Stimulated activated naive CD4-positive, alpha-beta T cell treated with Interleukin-2 at 50 U/mL for 16 hours (primary cell): Measurements from ENCODE around the gene TMEM52B.
"Not testable (repeated sequence)": the region's sequence is repeated elsewhere in the genome, so short reads cannot be mapped to it uniquely, and the experiment has no call there.

ENCODE experiments used
- DNase-seq: peaks from one replicate; lab custom pipeline; 2025; lab: John Stamatoyannopoulos, UW

TMEM52B gene

GRCh38 chr12:10211940-10212738 lies 33.3 kb downstream of the TMEM52B start:
- peak; percentile 85 for DNase-seq

GRCh38 chr12:10212739-10213131 lies 33.9 kb downstream of the TMEM52B start, which contains the start of gene GABARAPL1:
TSS of gene GABARAPL1 (plus strand) at chr12:10212877. CDS start at chr12:10213130, 253 bp downstream.
- peak; percentile 68 for DNase-seq

GRCh38 chr12:10213168-10214135 lies 34.6 kb downstream of the TMEM52B start:
- peak; percentile 85 for DNase-seq

DNA sequence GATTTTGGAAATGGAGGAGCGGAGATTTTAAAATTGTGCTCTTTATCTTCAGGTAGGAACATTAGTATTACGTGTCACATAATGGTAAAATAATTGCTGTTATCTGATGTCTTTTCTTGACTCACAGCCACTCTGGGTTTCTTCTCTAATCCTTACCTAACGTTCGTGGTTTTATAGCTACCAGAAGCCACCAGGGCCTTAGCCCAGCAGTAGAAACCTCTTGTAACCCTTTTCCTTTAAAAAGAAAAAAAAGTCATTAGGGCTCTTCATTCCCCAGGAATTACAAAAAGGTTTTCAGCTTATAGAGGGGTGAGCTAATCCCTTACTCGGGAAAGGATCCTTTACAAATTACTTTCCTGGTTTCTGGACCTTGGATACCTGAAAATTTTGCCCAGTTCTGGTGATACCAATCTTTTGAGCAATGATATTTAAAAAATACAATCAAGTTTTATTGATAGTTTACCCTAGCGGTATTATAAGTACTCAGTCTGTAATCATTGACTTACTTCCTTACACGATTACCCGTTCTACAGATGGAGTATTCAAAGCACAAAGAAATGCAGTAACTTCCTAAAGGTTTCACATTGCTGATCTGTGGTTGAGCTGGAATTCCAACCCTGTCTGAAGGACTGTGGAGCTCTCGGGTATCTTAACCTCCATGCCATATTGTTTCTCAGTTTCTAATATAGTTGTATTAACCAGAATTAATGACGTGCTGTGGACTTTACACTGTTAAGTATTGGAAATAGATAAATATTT lies 35.5 kb downstream of the TMEM52B start:
- no peak for DNase-seq

DNA sequence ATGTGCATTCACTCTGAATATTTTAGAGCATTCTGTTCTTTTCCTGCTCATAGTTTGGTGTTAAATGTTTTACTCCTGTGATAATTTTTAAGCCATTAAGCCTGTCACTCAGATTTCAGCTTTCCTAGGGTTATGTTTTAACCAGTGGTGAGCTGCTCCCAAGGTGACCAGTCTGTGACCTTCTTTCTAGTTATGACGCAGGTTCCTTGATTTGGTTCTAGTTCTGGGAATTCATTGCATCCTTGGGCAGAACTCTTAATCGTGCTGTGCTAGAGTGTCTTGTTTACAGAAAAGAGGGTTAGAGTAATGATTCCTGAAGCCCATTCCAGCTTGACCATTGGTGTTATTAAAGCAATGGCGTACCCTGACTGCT lies 36.0 kb downstream of the TMEM52B start:
- DNase-seq, result no peak

GRCh38 chr12:10215436-10215835 lies 36.6 kb downstream of the TMEM52B start:
- no peak for DNase-seq

- DNase-seq, result peak; percentile 9
Observed at GRCh38 chr12:10215946-10216345, 37.1 kb downstream of the TMEM52B start.

- DNase-seq, result no peak
Observed at GRCh38 chr12:10218021-10218420, 39.2 kb downstream of the TMEM52B start.

DNA sequence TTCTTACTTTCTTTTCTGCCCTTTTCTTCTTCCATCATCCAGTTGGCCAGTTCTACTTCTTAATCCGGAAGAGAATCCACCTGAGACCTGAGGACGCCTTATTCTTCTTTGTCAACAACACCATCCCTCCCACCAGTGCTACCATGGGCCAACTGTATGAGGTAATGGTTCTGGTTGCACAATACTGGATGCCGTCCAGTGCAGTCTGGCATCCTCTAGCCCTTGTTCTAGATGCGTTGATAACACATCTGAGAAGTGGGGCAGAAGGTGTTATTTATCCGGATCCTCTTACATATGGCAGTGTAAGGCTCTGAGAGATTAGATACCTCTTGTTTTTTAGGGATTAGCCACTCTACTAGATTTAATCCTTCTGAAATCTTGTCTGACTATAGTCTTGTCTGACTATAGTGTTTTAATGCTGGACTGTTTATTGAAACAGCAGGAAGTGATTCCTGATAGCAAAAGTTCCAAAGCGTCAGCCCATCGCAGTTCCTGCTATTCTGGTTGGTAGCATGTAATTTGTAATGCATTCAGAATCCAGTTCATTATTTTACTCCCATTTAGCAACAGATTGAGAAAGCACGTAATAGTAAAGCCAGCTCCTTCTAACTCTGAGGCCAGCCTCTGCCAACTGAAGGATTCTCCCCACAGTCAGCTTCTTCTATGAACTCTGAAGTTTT lies 41.7 kb downstream of the TMEM52B start:
- DNase-seq, result no peak

DNA sequence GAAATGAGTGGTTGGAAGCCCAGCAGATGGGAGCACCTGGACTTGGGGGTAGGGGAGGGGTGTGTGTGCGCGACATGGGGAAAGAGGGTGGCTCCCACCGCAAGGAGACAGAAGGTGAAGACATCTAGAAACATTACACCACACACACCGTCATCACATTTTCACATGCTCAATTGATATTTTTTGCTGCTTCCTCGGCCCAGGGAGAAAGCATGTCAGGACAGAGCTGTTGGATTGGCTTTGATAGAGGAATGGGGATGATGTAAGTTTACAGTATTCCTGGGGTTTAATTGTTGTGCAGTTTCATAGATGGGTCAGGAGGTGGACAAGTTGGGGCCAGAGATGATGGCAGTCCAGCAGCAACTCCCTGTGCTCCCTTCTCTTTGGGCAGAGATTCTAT lies 43.0 kb downstream of the TMEM52B start:
- DNase-seq, result no peak

DNA sequence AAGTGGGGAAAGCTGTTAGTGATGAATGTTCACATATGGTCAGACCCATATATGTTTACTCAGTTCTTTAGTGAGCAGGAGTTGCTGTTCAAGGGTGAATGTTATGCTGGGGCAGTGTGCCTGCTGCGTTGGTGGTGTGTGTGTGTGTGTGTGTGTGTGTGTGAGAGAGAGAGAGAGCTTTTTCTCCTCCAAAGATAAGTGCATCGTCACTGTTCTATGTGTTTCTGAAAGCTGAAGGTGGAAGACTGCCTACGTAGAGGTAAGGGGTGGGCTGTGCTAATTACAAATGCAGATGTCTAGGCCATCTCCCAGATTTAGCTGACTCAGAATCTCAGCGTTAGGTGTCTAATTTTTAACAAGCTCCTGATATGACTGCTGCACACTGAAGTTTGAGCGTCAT lies 44.4 kb downstream of the TMEM52B start:
- no peak for DNase-seq

DNA sequence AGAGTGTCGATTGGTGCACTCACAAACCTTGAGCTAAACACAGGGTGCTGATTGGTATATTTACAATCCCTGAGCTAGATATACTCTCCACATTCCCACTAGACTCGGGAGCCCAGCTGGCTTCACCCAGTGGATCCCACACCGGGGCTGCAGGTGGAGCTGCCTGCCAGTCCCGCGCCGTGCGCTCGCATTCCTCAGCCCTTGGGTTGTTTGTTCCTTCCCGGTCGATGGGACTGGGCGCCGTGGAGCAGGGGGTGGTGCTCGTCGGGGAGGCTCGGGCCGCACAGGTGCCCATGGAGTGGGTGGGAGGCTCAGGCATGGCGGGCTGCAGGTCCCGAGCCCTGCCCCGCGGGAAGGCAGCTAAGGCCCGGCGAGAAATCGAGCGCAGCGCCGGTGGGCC lies 46.6 kb downstream of the TMEM52B start:
- DNase-seq, result not testable (repeated sequence)

- no peak for DNase-seq
Observed at GRCh38 chr12:10226086-10226485, 47.3 kb downstream of the TMEM52B start.

DNA sequence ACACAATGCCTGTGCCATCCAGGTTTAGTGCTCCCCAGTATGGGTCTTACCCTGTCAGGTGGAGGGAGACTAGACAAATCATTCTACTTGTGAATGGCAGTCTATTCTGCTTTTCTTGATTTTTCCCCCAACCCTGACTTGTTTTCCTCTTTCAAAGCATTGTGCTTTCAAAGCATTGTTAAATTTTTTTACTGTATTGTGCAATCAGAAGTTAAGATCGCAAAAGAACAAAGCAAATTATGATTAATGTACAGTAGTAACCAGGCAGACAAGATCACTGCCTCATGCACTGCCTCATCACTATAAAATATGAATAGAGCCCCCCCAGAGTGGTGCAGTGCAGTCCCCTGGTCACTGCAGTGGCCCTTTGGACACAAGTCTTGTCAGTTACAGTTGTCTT lies 47.9 kb downstream of the TMEM52B start:
- DNase-seq, result no peak

DNA sequence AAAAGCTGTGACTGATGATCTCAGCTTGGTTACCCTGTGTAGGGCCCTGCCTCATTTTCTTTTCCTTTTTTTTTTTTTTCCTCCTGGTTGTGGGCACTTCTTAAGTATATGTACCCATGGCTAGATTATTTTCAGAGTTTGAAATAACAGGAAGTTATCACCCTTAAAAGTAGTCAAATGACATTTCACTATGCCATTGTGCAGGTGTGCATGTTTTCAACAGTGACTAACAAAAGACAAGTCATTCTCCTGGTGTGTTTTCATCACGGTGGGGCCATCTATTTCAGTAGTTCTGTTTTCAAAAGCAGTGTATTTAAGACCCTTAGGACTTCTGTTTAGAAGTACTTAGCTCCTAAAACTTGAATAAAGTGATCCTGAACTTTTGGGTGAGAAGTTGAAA lies 48.8 kb downstream of the TMEM52B start:
- no peak for DNase-seq

GRCh38 chr12:10234562-10234961 lies 55.7 kb downstream of the TMEM52B start:
- no peak for DNase-seq

DNA sequence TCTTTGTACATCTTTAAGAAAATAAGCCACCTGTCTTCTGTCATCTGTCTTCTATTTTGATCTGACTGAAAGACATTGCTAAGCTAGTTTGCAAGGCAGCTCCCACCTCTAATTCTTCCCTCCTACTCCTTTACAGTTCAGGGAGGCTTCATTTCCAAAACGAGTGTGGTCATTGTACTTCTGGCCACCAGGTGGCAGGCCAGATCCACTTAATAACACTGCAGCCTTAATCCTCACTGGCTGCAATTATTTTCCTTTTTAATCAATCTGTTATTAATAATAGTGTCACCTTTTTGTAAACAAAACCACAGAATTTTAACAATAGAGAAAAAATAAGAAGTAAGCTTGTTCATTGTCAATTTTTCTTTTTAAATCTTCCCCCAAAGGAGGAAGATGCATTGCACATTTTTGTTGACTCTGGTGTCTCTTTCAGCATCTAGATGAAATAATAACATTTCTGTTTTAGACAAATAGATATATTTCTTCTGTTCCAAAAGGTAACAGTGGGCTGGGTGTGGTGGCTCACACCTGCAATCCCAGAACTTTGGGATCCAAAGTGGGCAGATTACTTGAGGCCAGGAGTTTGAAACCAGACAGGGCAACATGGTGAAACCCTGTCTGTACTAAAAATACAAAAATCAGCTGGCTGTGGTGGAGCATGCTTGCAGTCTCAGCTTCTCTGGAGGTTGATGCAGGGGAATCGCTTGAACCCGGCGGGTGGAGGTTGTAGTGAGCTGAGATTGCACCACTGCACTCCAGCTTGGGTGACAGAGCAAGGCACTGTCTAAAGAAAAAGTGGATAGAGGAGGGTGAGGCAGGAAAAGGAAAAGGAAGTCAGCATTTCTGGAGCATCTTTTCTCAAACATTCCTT lies 57.2 kb downstream of the TMEM52B start:
- peak; percentile 16 for DNase-seq

DNA sequence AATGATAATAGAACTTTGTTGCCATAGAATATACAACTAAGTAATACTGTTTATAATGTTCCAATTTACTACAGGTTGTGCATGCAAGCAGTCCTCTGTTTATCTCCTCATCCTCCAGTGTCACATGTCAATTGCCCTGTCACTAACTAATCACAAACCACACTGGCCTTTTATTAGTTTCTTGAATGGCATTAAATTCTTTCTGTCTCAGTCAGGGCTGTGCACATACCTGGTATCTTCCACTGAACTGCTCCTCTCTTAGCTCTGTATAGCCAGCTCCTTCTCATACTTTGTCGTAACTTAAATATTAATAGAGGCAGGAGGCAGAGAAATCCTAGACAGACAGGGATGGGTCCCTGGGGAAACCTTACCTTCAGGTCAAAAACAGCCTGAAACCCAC lies 57.9 kb downstream of the TMEM52B start:
- no peak for DNase-seq

GRCh38 chr12:10238526-10238925 lies 59.7 kb downstream of the TMEM52B start:
- DNase-seq, result no peak

- DNase-seq, result no peak
Observed at GRCh38 chr12:10241290-10241689, 62.5 kb downstream of the TMEM52B start.
